Measurements from ENCODE around the gene LRP1B.

LRP1B gene

DNA sequence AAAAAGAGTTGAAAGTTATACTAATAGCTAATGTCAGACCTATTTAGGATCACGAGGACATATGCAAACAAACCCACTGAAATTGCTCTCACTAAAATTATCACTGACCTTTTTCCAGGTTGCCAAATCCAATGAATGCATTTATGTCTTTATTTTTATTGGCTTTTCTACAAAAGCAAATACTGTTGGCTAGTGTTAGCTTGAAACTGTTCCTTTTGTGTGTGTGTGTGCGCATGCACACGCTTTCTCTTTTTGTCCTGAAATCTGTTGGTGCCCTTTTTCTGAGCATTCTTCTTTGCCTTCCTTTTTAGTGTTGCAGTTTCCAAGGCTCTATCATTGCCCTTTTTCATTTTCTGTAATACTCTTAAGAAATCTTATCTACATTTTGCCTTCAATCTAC, 1269.2 kb downstream of the LRP1B start:
- DNase-seq, result no peak

DNA sequence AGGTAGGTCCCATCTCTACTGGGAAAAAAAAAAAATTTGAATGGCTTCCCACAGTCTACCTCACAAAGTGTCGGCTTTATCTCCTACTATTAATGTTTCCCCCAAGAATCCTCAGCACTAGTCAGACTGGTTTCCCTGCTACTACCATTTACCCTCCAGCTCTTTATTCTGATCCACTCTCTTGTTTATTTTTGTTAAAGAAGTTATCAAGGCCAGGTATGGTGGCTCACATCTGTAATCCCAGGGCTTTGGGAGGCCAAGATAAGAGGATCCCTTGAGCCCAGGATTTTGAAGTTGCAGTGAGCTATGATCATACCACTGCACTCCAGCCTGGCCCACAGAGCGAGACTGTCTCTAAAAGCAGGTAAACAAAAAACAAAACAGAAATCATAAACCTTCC, 1275.3 kb downstream of the LRP1B start:
- no peak for DNase-seq

DNA sequence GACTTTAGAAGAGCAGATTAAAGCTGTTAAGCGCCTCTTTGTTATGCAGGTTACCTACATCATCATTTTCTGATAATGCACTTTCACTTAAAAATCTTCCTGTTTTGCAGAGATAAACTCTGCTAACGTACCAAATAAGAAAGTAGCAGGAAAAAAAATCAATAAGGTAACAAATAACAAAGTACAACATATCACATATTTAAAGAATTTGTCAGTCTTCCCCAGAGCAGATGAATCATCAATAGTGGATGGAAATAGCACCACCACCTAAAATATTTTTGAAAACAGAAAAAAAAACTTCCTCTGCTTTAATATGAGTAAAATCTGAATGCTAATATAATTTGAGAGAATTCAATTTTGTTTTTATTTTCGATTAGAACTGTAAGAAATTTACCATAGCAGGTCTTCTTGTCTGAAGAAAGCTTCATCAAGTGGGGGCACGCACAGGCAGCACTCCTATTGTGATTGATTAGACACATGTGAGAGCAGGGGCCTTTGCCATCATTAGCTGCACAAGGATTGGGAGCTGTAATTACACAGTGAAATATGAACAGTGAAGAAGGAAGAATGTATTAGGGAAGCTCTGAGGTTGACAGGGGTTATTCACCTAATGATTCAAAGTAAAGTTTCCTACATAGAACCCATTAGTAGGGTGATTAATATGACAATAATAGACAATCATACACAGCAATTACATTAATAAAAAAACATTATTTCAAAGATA, 1279.4 kb downstream of the LRP1B start:
- no peak for DNase-seq

DNA sequence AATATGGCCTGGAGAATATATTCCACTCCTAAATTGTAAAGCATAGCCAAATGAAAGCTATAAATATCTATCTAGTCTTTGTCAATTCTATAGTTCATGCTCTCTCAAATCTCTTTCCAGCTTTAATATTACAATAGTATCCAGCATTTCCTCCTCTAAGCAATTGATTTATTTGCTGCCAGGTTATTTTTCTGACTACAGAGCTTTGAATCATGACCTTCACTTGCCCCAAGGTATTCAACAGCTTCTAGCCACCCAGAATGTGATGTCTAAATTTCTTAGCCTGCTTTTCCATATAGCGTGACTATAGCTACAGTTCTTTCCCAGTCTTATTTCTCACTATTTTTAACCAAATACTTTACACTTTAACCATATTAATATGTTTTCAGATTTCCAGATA, 1287.6 kb downstream of the LRP1B start:
- DNase-seq, result no peak

DNA sequence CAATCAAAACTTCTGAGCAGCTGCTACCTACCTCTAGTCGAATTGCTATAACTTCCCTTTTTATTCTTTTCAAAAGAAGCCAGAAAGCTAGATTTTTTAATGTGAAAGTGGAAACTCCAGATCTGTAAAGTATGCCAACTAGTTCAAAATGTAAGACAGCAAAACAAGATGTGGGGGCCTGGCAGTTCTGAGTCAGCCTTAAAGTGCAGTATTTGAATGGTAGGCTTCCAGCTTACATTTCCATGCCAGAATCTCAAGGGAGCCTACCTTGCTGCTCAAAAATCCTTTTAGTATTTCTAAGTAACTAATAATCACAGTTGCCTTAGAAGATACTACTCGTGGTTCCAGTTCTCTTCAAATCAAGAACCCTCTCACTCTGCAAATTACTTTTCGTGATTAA, 1288.7 kb downstream of the LRP1B start:
- no peak for DNase-seq

- DNase-seq, result no peak
These were observed 1289.7 kb downstream of the LRP1B start for GRCh38 chr2:140841141-140841540.

GRCh38 chr2:140836826-140837225, 1294.0 kb downstream of the LRP1B start:
- DNase-seq, result no peak

- DNase-seq, result no peak
These were observed 1295.7 kb downstream of the LRP1B start for GRCh38 chr2:140835079-140835478.

DNA sequence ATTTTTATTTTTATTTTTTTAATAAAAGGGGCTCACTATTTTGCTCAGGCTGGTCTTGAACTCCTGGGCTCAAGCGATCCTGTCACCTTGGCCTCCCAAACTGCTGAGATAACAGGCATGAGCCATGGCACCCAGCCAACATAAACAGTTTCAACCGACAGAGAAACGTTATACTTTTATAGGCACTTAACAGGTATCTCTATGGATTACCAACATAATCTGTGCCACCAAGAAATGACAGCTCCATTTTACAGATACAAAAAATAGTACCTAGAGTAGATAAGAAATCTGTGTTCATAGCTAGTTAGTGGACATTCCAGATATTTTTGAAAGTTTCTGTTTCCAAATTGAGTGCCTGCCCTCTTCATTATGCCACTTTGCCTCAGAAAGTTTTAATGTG, 1316.7 kb downstream of the LRP1B start:
- DNase-seq, result no peak

GRCh38 chr2:140808820-140809219, 1322.0 kb downstream of the LRP1B start:
- DNase-seq, result no peak

GRCh38 chr2:140808211-140808610, 1322.6 kb downstream of the LRP1B start:
- no peak for DNase-seq

DNA sequence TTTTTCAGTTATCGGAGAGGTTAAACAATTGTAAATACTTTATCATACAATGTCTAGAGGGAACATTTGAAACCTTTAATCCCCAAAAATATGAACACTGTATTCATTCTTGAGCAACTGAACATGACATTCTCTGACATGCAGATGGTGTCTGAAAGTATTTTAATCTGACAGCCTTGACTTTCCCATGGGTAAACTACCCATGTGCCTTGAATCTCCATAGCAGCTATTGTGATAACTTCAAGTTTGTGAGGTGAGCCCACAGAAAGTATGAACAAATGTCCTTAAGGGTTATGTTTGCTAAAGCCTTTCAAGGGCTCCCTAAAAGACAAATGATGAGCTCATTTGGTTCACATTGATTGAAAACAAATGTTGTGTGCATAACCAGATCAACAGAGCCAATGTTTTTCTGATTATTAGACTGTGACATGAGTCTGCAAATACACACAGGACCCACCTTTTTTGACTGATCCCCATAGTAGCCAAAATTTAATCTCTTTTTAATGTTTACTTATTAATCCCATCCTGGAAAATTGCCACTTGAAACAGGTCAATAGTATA, 1326.0 kb downstream of the LRP1B start:
- no peak for DNase-seq

- no peak for DNase-seq
These were observed 1329.5 kb downstream of the LRP1B start for GRCh38 chr2:140801311-140801710.

DNA sequence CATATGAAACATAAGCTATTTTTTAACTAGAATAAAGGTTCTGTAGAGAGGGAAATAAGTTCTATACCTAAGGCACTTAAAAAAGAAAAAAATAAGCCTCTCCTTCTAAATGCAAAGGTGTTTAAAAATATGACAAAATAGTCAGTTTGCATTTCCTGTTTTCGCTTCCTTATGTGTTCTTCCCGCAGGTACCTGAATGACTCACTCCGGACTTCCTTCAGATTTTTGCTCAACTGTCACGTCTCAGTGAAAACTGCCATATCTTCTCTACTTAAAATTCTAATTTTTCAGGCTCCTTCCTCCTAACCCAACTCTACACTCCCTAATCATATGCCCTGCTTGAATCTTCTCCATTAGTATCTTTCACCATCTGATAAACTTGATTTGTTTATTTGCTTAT, 1333.1 kb downstream of the LRP1B start:
- no peak for DNase-seq

DNA sequence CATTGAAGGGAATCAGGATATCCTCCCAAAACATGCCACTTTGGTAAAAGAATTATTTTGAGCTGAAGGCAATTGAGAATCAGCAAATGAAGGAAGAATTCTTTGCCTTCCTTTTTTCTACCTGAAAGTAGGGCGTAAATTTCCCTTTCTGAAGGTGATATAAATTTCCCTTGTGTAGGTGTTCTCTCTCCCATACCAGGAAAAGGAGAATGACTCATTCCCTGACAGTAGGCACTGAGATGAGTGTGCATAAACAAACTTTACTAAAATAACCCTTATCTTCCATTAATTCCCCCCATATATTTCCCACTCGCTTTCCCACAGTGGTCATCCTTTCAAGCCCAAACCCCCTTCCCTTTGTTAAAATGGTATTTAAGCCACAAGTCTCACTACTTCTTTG, 1339.0 kb downstream of the LRP1B start:
- DNase-seq, result no peak

- DNase-seq, result no peak
These were observed 1344.2 kb downstream of the LRP1B start for GRCh38 chr2:140786585-140786984.

DNA sequence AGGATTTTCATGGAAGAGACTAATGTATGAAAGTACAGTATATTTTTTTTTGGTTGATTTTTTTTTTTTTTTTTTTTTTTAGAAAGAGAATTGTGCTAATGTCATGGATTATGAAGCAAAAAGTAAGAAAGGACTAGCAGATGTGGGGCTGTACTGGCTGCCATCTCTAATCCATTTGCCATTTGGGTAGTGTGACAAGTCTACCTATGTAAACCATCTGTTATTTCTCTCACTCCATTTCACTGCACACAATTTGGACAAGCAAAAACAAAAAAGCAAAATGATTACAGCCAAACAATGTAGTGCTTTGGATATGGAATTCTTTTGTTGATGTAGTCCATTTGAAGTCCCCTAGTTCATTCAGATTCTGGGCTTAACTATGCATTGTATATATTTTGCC, 1355.4 kb downstream of the LRP1B start:
- no peak for DNase-seq

DNA sequence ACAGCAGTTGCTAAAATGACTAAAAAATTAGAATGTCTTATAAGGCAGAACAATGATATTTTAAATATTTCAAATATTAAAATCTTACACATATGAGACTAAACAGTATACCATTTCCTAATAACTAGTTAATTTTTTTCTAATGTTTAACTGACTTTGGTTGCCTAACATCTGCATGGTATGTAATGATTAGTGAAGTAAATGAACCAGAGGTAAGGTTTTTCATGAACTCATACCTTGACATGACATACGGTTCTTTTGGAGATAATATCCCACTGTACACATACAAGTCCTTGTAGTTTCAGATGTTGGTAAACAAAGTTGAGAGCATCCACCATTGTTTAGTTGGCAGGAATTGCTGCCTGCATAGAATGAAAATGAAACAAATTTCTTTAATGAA, 1360.2 kb downstream of the LRP1B start:
- DNase-seq, result no peak

GRCh38 chr2:140761807-140762206, 1369.0 kb downstream of the LRP1B start:
- no peak for DNase-seq

DNA sequence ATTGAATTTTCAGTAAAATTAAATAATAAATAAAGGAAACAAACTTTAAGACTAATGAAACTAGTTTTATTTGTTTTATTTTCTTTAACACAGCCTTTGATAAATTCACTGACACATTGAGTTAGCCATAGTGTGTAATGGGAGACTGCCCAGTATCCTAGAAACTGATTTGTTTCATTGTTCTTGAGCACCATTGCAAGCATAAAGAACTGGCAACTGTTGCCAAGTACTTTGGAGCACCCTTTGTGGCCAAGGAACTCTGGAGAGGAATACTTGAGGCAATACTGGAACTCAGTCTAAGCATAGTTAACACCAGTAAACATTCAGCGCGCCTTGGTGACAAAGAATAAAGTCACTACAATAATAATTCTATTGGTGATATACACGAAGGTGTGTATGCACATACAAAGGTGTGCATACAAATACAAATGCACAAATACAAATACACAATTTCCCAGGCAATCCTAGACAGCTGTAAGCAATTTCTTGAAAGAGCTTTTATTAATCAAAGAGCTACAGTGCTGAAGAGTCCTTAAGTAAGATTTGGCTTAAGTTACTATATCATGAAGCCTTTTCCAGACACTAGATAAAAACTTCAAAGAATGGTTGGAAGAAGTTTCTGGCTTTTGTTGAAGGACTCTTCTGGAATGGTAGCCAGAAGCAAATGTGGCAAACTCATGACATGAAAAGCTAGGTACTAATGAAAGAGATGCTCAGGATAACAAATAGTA, 1371.2 kb downstream of the LRP1B start:
- DNase-seq, result no peak

DNA sequence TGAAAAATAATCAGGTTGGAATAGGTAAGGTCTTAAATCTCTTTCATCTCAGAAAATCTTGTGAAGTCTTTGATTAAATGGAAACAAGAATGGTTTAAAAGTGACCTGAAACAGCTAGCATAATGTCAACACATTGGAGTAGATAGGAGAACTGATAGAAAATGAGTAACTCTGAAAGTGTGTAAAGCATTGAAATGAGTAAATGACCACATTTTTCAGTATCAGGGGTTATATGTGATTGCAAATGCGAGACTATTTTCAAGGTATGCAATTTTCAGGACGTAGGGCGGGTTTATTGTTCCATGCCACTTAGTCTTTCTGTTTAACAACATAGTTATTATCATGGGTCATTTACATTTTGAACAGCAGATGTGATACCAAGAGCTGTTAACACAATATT, 1383.2 kb downstream of the LRP1B start:
- no peak for DNase-seq

DNA sequence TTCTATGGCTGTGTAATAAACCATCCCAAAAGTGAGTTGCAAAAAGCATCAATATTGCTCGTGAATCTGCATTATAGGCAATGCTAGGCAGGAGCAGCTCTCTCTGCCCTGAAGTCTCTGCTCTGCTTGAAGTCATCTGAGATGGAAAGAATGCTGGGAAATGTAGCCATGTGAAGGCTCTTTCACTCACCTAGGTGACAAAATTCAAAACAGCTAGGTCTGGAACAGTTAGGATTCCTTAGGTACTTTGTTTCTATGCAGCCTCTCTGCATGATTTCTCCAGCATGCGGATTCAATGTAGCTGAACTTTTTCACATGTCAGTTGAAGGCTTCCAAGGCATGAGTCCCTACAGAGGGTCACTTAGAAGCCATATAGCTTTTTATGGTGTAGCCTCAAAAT, 1383.7 kb downstream of the LRP1B start:
- no peak for DNase-seq

- no peak for DNase-seq
These were observed 1386.4 kb downstream of the LRP1B start for GRCh38 chr2:140744379-140744778.

DNA sequence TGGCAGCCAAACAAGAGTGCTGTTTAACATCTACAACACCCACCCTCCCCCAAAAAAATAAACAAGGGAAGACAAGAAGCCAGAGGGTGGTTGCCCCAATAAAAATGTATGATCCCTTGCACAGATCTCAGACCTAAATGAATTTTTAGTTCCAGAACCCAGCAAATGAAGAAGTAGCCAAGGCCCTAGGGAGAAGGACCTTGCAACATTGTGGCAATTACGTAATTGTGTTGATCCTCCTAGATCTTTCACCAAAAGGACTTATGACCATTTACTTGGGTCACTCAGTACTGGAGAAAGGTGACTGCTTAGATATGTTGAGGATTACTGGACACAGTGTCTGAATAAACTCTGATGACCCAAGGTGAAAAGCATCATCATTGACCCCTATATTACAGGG, 1393.8 kb downstream of the LRP1B start:
- DNase-seq, result no peak

DNA sequence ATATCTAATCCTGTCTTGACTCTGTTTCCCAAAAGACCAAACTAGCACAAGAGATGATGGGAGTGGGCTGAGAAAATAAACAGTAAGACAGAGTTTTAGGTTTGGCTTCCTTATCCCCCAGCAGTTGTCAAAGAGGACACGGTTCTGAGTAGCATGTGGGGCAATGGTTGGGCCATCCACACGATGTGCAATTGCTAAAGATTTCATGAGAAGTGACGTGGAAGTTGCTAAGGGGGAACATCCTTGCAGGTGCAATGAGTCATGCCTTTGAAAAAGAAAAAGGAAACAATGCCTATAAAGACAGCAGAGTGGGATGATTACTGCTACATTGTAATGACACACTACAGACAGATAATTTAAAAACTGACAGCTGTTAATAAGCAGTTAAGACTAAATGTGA, 1395.8 kb downstream of the LRP1B start:
- no peak for DNase-seq
